Tibial nerve (tissue), 4 donors: ENCODE measurements around the gene SH3GL1. TPM values are rescaled to one million over a fixed set of nuclear protein-coding genes. Genes with fewer than 3 reads are reported as not detected.

Experiments used
- DNase-seq, 2 donors: peaks; one replicate each; pipeline ENCODE4 v3.0.0-alpha.2; 2019; ENCODE audit warnings: low spot score in 2 of 2
- H3K27ac ChIP-seq, 4 donors: fragments of 200-600 bp; sonication (generic) in 3 of 4; one replicate each; pipeline ENCODE4 v1.5.1; 2017 to 2019; ENCODE audit warnings: mild to moderate bottlenecking in 1 of 4
- H3K27me3 ChIP-seq, 2 donors: fragments of 200-600 bp; sonication (generic) in 1 of 2; one replicate each; pipeline versions ENCODE4 v1.5.1 to v1.6.0; 2017 to 2019
- H3K36me3 ChIP-seq, 3 donors: fragments of 200-600 bp; sonication (generic); one replicate each; pipeline ENCODE4 v1.5.1; 2018 to 2019
- H3K4me1 ChIP-seq, 4 donors: fragments of 200-600 bp; sonication (generic) in 3 of 4; one replicate each; pipeline ENCODE4 v1.5.1; 2017 to 2019
- H3K4me3 ChIP-seq, 4 donors: fragments of 200-600 bp; sonication (generic) in 3 of 4; one replicate each; pipeline ENCODE4 v1.5.1; 2017 to 2019; ENCODE audit warnings: mild to moderate bottlenecking in 1 of 4, moderate library complexity in 1 of 4
- H3K9me3 ChIP-seq, 4 donors: fragments of 200-600 bp; sonication (generic) in 3 of 4; one replicate each; pipeline ENCODE4 v1.5.1; 2017 to 2019
- CTCF ChIP-seq, 5 experiments: fragments of 200-600 bp in 3 of 5; fragments of 450-650 bp in 2 of 5; sonication (generic) in 3 of 5; IDR thresholded peaks; one replicate each; pipeline ENCODE4 v1.5.1; 2016 to 2019; ENCODE audit warnings: antibody characterized with exemption in 5 of 5, mild to moderate bottlenecking in 3 of 5, moderate library complexity in 2 of 5
- EP300 ChIP-seq, 2 donors: sonication (generic); formaldehyde crosslinking; IDR thresholded peaks; one replicate each; pipeline ENCODE4 v1.6.1; 2017; ENCODE audit warnings: antibody characterized with exemption in 2 of 2, mild to moderate bottlenecking in 1 of 2
- POLR2A ChIP-seq, 2 donors: fragments of 450-650 bp; IDR thresholded peaks; one replicate each; pipeline ENCODE4 v1.6.1; 2017; ENCODE audit warnings: antibody characterized with exemption in 2 of 2, mild to moderate bottlenecking in 2 of 2, moderate library complexity in 2 of 2
- WGBS, 2 donors: methylation state at CpG; one replicate each; pipeline ENCODE4 v1.1.5; 2018; 5-methylcytosine and 5-hydroxymethylcytosine counted together
- total RNA-seq, 4 donors: library from RNA; depleted of rRNA; stranded (reverse); fragments of >200 nt; gene quantifications; one replicate each; pipeline ENCODE4 v1.1.0, GENCODE V29; 2016

Gene SH3GL1
- total RNA-seq, 4 donors from 2014 or later, result 35.0 to 64.8 (median 52.9) TPM

- Histone ChIP-seq H3K4me1 (peaks cover 0 to 13% (median 2%) of the 10 kb centered on the region in 4 donors), H3K27me3 (no peaks in the 10 kb centered on the region), H3K4me3 (no peak overlapping the region), H3K27ac (no peak overlapping the region), H3K9me3 (no peaks in the 10 kb centered on the region), H3K36me3 (peaks cover 0 to 26% (median 0%) of the 10 kb centered on the region in 3 donors)
- no peak for DNase-seq
- TF ChIP-seq EP300 (IDR thresholded peaks at IDR 0.05) (no peak), POLR2A (IDR thresholded peaks at IDR 0.05) (no peak), CTCF (IDR thresholded peaks at IDR 0.05) (no peak)
- WGBS, 2 donors, result 56 to 59% methylated on average over 9 of the region's 9 CpGs
Observed at GRCh38 chr19:4414800-4415321, 14.5 kb upstream of the SH3GL1 start.

GRCh38 chr19:4414144-4414799 is 13.9 kb upstream of the SH3GL1 start:
- peaks cover 0 to 32% (median 0%) of the 10 kb centered on the region in 3 donors for H3K36me3 ChIP-seq
- H3K9me3 ChIP-seq, result no peaks in the 10 kb centered on the region
- WGBS, 2 donors, result 88 to 93% methylated on average over 7 of the region's 7 CpGs
- H3K4me1 ChIP-seq, result peaks cover 0 to 13% (median 2%) of the 10 kb centered on the region in 4 donors
- TF ChIP-seq POLR2A (IDR thresholded peaks at IDR 0.05) (no peak), EP300 (IDR thresholded peaks at IDR 0.05) (no peak), CTCF (IDR thresholded peaks at IDR 0.05) (no peak)
- no peaks in the 10 kb centered on the region for H3K27me3 ChIP-seq
- no peak overlapping the region for H3K4me3 ChIP-seq
- no peak overlapping the region for H3K27ac ChIP-seq
- no peak for DNase-seq

GRCh38 chr19:4413588-4413987 is 13.2 kb upstream of the SH3GL1 start:
- WGBS, 2 donors, result 94 to 95% methylated on average over 3 of the region's 3 CpGs
- no peak for DNase-seq
- H3K27me3 ChIP-seq, result no peaks in the 10 kb centered on the region
- H3K4me3 ChIP-seq, result no peak overlapping the region
- peaks cover 0 to 39% (median 0%) of the 10 kb centered on the region in 3 donors for H3K36me3 ChIP-seq
- H3K9me3 ChIP-seq, result no peaks in the 10 kb centered on the region
- no peak overlapping the region for H3K27ac ChIP-seq
- TF ChIP-seq EP300 (IDR thresholded peaks at IDR 0.05) (no peak), POLR2A (IDR thresholded peaks at IDR 0.05) (no peak), CTCF (IDR thresholded peaks at IDR 0.05) (no peak)
- H3K4me1 ChIP-seq, result peaks cover 0 to 13% (median 2%) of the 10 kb centered on the region in 4 donors

GRCh38 chr19:4409123-4409933 is 9.0 kb upstream of the SH3GL1 start:
- TF ChIP-seq CTCF (IDR thresholded peaks at IDR 0.05) (no peak), POLR2A (IDR thresholded peaks at IDR 0.05) (no peak), EP300 (IDR thresholded peaks at IDR 0.05) (no peak)
- no peaks in the 10 kb centered on the region for H3K27me3 ChIP-seq
- DNase-seq, result no peak
- H3K36me3 ChIP-seq, result peaks cover 0 to 39% (median 0%) of the 10 kb centered on the region in 3 donors
- H3K9me3 ChIP-seq, result no peaks in the 10 kb centered on the region
- no peaks in the 10 kb centered on the region for H3K4me1 ChIP-seq
- no peak overlapping the region for H3K4me3 ChIP-seq
- 82 to 86% methylated on average over 23 of the region's 23 CpGs for WGBS, 2 donors
- H3K27ac ChIP-seq, result no peak overlapping the region

GRCh38 chr19:4406626-4407025 is 6.3 kb upstream of the SH3GL1 start:
- TF ChIP-seq CTCF (IDR thresholded peaks at IDR 0.05) (no peak), POLR2A (IDR thresholded peaks at IDR 0.05) (no peak), EP300 (IDR thresholded peaks at IDR 0.05) (no peak)
- H3K4me1 ChIP-seq, result peaks cover 0 to 14% (median 9%) of the 10 kb centered on the region in 4 donors
- no peak overlapping the region for H3K27ac ChIP-seq
- no peaks in the 10 kb centered on the region for H3K27me3 ChIP-seq
- H3K9me3 ChIP-seq, result no peaks in the 10 kb centered on the region
- peaks cover 0 to 21% (median 0%) of the 10 kb centered on the region in 3 donors for H3K36me3 ChIP-seq
- WGBS, 2 donors, result 86 to 95% methylated on average over 7 of the region's 7 CpGs
- no peak overlapping the region for H3K4me3 ChIP-seq
- no peak for DNase-seq
